CD1c-positive myeloid dendritic cell (primary cell): ENCODE data around the gene NRCAM.
"Not testable (repeated sequence)": the region's sequence is repeated elsewhere in the genome, so short reads cannot be mapped to it uniquely, and the experiment has no call there.

Experiments used
- DNase-seq: peaks from one replicate; pipeline ENCODE4 v3.0.0-alpha.2; 2016; ENCODE audit errors: extremely low spot score

Gene NRCAM

GRCh38 chr7:108455998-108456677 lies at the start of gene NRCAM:
Gene NRCAM (minus strand): TSS chr7:108456436. CDS start chr7:108240064, 216,372 bp downstream.
- DNase-seq: peak; percentile 6

GRCh38 chr7:108504576-108504975 lies 48.3 kb upstream of the NRCAM start:
- not testable (repeated sequence) for DNase-seq

DNA sequence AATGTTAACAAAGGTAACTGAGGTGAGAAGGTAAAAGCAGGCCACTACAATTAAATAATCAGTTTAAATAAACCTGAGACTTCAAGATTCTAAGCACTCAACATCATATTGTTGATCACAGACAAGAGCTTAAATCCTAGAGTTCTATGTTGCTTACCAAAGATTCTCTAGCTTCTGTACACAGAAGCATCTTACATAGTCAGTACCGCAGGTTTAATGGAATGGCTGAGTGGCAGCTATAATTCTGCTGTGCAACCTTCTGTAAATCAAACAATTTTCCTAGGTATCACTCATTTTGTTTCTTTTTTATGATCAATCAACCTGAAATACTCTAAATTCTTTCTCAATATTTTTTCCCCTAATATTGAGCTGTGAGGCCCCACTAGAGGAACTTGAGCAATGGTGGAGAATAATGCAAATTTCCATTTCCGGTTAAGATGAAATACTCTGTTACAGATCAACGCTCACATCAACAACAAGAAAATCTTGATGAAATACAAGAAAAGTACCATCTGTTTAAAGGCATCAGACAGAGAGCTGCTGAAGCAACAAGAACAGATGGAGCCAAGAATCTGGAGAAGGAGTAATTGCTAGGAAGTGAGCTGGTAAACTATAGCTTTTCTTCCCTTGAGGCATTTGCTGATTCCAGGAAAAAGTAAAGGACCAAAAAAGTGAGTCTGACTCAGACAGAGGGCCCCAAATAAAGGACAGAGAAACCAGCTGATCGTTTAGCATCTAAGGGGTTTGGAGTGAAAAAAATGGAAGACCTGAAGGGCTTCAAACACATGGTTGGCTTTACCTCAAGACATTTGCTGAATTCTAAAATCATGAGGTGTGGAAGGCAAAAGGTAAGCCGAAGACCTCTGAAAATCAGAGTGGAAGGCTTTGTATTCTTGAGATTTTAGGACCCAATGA lies 47.1 kb upstream of the NRCAM start:
- DNase-seq: no peak

DNA sequence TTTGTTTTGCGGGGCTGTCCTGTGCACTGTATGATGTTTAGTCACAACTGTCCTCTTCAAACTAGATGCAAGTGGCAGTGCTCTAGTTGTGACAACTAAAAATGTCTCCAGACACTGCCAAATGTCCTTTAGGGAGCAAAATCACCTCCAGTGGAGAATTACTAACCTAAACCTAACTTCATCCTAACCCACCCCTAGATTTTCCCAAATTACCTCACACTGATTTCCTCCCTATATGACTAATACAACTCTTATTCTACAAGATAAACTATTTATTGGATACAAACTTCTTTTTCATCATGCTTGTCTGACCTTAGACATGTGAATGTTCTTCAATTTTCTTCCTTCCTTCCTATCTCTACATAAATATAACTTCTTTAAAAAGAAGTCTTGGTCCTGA lies 43.3 kb upstream of the NRCAM start:
- DNase-seq: no peak

DNA sequence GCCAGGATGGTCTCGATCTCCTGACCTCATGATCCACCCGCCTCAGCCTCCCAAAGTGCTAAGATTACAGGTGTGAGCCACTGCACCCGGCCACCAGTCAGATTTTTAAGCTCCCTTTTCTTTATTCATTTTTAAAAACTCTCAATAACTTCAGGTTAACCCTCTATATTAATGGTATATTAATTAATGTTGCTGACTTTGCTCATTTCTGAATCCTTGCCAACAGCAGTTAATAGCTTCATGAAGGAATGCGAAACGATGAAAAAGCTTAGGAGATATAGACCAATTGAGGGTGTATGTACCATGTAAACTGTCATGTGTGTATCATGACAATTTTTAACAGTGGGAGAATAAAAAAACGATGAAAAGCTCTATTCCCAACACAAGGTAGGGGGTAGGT lies 42.2 kb upstream of the NRCAM start:
- DNase-seq: no peak

DNA sequence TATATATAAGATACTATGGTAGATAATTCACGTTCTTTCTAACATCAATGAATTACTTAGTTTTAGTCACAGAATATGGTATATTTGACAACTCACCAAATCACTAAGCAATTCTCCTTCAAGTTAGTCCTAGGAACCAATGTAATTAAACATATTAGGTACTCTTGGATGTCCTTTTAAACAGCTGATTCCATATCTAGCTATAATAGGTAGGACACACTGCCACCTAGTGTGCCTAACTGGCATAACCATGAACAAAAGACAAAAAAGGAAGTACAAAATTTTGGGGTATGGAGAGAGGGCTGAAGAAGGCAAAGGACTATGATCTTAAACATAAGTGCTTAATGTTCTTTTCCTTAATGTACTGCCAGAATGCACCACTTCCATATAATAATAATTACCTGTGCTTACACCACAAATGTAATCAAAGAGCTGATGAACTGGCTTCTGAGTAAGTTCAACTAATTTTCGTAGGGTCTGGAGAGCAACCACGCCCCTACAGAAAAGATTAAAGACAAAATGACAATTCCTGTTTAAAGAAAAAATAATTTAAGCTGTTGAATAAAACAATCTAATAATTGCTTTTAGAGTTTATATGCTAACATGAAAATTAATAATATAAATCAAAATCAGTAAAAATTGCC lies 41.0 kb upstream of the NRCAM start:
- DNase-seq: peak; percentile 73

DNA sequence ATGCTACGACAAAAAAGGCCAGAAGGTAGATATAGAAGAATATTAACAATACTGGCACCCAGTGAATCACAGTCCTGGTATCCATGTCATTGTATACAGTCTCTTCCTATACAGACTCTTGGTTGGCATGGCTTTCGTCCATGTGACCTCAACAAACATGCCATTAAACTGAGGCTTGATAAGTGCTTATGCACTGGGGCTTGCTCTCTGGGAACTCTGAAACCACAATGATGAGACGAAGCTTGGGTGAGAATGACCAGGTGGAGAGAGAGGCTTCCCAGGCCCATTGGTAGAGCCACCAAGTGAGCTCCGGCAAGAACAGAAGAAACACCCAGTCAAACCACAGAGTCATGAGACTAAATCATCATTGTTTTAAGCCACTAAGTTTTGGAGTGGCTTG lies 36.5 kb upstream of the NRCAM start:
- DNase-seq: no peak

DNA sequence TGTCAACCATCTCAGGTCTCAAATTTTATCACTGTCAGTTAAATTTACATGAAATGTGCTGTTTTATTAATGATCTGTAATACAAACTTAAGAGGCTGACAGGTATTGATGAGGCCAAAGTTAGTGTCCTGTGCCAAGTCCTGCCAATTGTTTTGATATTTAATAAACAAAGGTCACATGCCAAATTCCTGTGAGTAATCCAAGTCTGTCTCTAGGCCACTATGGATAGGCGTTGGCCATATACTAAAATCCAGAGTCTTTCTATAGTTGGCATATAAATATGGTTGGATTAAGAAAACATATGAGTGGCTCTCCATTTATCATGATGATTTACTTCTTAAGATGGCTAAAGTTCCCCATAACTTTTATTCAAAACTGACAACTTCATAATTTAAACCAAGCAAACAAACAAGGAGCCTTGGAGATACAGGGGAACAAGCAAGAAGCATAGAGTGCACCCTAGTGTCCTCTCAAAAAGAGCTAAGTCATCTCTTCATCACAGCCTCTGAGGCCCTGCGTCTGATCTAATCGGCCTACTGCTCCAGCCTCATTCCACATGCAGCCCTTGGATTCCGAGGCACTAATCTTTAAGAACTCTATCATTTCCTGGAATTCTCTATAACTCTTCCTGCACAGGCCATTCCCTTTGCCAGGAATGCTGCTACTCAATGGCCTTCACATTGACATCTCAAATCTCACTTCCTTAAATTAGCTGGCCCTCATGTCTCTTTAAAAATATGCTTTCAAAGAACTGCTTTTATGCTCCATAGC lies 32.7 kb upstream of the NRCAM start:
- no peak for DNase-seq

DNA sequence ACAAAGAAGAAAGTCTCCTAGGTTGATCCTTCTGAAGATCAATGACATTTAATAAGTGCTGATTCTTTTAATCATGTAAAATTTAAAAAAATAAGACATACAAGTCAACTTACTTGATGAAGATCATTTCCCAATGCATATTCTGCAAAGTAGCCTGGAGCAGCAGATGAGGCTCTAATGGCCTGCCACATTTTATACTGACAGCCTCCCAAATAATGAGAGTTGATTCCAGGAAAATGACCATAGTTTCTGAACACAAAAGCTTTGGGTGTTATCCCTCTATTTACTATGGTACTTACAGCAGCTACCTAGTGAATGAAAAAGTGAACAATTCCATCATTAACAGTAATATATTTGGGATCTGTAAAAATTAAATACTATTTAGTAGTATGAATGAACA lies 31.4 kb upstream of the NRCAM start:
- DNase-seq: no peak

GRCh38 chr7:108486291-108486966 lies 30.2 kb upstream of the NRCAM start:
- DNase-seq: peak; percentile 9

DNA sequence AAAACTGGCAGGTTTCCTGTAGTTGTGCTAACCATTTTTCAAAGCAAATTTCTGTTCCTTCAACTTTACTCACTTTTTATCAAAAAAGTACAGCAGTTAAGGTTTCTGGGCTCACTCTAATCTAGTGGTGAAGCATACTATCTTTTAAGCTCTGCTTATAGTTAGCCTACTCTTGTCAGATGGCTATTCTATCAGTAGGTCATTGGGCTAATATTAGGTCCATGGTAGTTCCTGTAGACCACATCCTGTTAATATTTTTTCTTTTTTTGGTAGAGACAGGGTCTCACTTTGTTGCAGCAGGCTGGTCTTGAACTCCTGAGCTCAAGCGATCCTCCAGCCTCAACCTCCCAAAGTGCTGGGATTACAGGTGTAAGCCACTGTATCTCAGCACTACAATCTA lies 27.9 kb upstream of the NRCAM start:
- DNase-seq: no peak

DNA sequence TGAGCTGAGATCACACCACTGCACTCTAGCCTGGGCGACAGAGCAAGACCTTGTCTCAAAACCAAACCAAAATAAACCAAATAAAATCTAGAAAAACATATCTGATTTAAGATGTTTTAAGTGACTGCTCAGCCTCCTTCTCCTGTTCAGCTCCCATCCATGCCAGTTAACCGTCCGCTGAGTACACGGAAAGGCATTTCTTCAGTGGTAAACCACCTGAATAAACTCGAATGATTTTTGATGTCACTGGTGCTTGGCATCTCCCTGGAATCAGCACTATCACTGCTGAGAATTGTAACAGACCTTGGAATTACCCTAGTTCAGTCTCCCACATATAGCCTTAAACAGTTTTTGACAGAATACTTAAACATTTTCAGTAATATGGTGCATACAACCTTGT lies 24.1 kb upstream of the NRCAM start:
- no peak for DNase-seq

DNA sequence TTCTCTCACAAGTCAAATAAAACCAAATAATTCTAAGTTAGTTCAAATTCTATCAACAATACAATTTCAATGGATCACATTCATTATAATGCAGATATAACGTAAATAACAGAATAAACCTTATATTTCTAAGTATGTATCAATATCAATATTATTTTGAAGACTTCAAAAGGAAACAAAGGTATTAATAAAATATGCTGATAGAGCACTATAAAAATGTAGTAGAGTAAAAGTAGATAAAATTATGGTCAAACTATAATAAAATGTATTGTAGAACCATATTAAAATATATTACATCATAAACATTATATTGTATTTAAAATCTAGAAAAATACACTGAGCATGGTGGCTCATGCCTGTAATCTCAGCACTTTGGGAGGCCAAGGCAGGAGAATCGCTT lies 23.5 kb upstream of the NRCAM start:
- no peak for DNase-seq

GRCh38 chr7:108479118-108479517 lies 22.9 kb upstream of the NRCAM start:
- no peak for DNase-seq

DNA sequence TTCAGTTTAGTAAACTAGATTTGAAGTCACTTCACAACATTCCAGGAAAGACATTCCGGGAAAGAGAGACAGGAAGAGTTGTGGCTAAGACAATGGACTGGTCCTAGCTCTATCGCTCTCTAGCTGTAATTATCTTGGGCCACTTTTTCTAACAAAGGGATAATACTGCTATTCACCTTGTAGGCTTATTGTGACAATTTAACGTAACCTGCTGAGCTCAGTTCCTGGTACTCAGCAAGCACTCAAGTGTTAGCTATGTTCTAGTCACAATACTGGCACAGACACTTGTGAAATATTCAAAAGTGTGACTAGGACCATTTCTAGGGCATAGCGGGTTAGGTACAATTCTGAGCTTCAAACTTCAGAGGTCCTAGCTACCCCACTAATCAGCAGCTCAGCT lies 12.0 kb upstream of the NRCAM start:
- no peak for DNase-seq

GRCh38 chr7:108467391-108467790 lies 11.2 kb upstream of the NRCAM start:
- DNase-seq: no peak

GRCh38 chr7:108466322-108466721 lies 10.1 kb upstream of the NRCAM start:
- not testable (repeated sequence) for DNase-seq

DNA sequence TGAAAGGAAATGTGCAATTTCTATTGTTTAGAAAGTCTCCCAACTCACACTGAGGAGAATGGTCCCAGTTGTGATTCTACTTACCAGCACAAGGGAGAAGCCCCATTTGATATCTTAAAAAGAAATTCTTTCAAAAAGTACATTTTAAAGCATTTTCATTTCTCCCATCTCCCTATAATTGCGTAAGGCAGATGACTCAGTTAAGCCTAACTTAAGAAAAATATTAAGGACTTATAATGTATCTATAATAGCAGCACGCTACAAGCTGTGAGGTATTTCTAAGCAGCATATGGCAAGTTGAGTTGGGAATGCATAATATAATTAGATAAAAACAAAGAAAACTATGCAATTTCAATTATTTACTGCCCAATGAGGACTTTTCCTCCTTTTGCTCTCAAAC lies 8.5 kb upstream of the NRCAM start:
- DNase-seq: no peak

DNA sequence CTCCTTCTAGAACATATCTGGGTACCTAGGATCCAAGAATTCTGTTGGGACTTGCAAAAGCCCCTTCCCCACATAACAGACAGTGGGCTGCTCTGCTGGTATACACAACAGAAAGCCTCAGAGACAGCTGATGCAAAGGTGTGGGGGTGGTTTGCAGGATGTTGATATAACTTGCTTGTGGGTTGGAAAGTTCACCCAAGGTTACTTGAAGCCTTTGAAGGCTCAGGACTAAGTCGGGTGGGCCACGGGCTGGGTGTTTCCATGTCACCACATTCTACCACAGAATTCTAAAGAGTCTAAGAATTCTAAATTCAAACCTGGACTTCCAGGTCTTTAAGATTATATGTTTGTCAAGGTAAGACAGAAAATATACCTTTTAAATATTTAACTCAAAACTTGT lies 7.4 kb upstream of the NRCAM start:
- no peak for DNase-seq

DNA sequence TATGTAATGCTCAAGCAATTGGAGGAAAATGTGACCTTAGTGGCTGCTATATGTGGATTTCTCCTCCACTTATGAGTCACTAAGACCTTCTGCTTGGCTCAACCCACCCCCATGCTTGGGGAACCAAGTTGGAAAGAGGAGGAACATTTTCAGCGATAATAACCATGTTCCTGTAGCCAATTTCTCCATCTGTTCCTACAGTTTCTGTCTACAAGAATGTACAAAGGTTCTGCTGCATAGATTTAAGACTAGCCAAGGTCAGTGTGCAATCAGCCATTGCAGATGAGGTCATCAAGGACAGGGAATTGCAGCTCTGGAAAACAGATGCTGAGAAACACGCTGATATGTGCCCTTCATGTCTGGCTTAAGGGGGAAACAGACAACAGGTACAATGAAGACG lies 5.6 kb upstream of the NRCAM start:
- no peak for DNase-seq

DNA sequence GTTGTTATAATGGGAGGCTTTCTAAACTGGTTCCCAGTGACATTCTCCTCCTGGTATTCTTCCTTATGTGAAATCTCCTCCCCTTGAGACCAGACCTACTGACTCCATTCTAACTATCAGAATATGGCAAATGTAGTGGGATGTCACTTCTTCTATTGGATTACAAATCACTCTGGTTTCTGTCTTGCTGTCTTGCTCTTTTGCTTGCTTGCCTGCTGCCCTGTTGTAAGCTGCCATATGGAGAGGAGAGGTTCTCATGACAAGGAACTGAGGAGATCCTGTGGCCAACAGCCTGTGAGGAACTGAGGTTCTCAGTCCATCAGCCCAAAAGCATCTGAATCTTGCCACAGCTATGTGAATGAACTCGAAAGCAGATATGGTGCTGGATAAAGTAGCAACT lies 4.7 kb upstream of the NRCAM start:
- no peak for DNase-seq
